HG03064 (cell line): ENCODE results near the gene KNTC1.
"Not testable (repeated sequence)": the region's sequence is repeated elsewhere in the genome, so short reads cannot be mapped to it uniquely, and the experiment has no call there.

Source experiments
- ATAC-seq: cut with Tn5 transposase; IDR thresholded peaks from one replicate; pipeline ENCODE4 v1.9.1; 2021; ENCODE audit warnings: low read depth; ENCODE audit not compliant: unreplicated experiment

Gene KNTC1

DNA sequence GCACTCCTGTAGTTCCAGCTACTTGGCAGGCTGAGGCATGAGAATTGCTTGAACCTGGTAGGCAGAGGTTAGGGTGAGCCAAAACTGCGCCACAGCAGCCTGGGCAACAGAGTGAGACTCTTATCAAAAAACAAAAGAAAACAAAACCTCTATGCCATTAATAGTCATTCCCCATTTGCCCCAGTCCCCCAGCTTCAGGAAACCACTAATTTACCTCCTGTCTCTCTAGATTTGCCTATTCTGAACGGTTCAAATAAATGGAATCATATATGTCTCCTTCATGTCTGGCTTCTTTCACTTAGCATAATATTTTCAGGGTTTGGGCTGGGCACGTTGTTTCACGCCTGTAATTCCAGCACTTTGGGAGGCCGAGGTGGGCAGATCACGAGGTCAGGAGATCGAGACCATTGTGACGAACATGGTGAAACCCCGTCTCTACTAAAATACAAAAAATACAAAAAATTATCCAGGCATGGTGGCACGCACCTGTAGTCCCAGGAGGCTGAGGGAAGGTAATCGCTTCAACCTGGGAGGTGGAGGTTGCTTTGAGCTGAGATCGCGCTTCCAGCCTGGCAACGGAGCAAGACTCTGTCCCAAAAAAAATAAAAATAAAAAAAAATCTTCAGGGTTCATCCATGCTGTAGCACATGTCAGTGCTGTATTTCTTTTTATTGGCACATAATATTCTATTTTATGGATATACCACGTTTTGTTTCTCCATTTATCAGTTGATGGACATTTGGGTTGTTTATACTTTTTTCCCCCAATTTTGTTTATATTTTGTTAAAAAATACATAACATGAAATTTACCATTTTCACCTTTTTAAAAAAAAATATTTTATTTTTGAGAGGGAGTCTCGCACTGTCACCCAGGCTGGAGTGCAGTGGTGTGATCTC is 31.9 kb downstream of the KNTC1 start:
- no peak for ATAC-seq

DNA sequence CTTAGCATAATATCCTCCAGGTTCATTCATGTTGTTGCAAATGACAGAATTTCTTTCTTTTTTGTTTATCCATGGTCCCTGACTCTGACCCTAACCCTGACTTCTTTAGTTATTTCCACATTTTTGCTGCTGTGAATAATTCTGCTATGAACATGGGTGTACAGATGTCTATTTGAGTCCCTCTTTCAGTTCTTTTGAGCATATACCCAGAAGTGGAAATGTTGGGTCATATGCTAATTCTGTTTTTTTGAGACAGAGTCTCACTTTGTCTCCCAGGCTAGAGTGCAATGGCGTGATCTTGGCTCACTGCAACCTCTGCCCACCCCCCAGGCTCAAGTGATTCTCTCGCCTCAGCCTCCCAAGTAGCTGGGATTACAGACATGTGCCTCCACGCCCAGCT is 33.1 kb downstream of the KNTC1 start:
- ATAC-seq: no peak

DNA sequence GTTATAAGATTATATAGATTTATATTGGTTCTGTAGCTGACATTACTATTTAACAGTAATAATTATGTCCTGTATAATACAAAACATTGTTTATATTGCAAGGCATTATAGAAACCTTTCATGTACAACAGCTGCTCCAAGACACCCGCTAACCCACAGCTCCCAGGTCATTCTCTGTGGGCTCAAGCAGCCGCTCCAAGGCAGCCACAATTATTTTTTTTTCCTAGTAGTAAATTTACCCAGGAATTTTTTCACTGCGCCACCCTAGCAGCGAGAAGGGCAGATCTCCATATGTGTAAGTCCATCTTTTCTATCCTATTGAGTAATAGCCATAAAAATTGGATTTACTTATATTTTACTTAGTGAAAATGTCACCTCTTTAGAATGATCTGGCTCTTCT is 36.3 kb downstream of the KNTC1 start:
- ATAC-seq: no peak

DNA sequence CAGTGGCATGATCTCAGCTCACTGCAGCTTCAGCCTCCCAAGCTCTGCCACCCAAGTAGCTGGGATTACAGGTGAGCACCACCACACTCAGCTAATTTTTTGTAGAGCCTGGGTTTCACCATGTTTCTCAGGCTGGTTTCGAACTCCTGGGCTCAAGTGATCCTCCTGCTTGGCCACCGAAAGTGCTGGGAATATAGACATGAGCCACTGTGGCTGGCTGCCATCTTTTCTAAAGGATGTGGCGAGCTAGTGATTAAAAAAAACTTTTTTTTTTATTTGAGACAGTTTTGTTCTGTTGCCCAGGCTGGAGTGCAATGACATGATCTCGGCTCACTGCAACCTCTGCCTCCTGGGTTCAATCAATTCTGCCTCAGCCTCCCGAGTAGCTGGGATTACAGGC is 39.8 kb downstream of the KNTC1 start:
- not testable (repeated sequence) for ATAC-seq

DNA sequence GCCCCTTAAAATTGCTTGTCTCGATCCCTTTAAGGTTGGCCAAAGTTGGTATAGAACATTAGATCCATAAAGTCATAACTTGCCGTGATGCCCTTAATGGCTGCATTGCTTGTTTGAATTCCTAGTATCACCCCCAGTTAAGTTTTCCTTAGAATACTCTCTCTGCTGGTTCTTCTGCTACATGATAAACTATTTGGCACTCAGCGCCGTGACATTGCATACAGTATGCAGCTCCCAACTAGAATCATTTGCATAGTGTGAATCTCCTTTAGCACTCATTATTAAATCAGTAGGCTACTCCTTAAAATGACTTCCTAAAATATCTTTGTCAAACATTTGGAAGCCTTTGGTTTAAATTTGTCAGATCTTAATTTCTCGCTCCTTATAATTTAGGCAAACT is 42.2 kb downstream of the KNTC1 start:
- ATAC-seq: no peak

DNA sequence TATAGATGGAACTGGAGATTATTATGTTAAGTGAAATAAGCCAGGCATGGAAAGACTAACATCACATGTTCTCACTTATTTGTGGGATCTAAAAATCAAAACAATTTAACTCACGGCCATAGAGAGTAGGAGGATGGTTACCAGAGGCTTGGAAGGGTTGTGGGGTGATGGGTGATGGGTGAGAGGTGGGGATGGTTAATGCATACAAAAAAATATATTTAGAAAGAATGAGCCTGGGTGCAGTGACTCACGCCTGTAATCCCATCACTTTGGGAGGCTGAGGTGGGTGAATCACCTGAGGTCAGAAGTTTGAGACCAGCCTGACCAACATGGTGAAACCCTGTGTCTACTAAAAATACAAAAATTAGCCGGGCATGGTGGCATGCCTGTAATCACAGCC is 43.0 kb downstream of the KNTC1 start:
- not testable (repeated sequence) for ATAC-seq

DNA sequence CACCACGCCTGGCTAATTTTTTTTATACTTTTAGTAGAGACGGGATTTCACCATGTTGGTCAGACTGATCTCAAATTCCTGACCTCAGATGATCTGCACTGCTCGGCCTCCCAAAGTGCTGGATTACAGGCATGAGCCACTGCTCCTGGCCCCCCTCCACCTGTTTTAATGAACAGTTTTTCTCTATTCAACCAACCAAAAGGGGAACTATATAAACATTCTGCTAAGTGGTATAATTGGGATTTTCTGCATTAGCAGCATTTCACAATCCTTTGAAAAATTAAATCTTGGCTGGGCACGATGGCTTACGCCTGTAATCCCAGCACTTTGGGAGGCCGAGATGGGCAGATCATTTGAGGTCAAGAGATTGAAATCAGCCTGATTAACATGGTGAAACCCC is 44.8 kb downstream of the KNTC1 start:
- ATAC-seq: no peak

DNA sequence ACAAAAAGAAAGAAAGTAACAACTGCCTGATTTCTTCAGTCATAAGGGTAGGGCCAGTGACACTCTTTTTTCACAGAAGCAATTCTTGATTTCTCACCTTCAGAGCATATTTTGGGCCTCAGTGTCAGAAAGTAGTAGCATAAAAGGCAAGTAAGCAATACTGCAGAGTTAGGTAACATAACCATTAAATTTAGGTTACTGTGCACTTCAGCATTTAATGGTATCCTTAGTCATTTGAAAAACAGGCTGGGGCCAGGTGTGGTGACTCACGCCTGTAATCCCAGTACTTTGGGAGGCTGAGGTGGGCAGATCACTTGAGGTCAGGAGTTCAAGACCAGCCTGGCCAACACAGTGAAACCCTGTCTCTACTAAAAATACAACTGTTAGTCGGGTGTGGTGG is 56.2 kb downstream of the KNTC1 start:
- ATAC-seq: not testable (repeated sequence)

DNA sequence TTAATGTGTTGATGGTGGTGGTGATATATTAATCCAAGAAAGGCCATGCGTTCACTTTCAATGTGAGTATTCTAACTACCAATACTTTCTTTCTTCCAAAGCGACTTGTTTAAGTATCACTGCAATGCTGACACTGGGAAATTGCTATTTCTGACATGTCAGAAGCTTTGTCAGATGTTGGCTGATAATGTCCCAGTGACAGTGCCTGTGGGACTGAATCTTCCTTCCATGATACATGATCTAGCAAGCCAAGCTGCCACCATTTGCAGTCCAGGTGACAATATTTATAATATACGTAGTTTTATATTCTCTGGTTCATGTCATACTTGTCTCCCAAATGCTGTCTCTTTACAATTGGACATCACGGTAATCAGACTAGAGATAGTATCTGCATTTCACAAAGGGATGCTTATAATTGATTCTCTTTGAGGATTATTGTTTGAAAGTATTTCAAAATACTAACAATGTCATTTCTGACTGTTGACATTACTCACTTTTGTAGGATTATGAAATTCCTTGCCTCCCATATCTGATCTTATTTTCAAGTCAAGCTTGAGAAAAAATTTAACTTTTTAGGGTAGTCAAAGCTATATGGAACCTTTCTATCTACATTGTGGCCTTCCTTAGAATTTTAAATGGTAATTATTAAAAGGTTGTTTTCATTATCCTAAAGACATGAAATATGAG is 57.3 kb downstream of the KNTC1 start:
- no peak for ATAC-seq

DNA sequence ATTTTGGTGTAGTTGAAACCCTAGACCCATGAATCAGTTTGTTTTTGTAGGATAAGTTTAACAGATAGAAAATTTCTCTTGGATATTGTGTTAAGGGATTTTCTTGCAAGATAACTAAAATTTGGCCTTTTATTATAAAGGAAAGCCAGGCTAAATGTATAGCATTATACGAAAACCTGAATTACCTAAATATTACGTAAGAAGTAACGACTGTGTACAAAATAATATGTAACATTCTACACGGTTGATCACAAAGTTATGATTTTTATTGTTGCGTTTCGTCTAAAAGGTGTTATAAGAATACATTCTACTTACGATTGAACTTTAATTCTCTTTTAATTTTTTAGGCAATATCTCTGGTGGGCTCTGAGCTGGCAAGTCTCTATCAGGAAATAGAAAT is 63.9 kb downstream of the KNTC1 start:
- no peak for ATAC-seq

DNA sequence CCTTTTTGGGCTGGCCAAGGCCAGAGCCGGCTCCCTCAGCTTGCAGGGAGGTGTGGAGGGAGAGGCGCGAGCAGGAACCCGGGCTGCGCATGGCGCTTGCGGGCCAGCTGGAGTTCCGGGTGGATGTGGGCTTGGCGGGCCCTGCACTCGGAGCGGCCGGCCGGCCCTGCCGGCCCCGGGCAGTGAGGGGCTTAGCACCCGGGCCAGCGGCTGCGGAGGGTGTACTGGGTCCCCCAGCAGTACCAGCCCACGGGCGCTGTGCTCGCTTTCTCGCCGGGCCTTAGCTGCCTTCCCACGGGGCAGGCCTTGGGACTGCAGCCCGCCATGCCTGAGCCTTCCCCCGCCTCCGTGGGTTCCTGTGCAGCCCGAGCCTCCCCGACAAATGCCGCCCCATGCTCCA is 64.9 kb downstream of the KNTC1 start:
- not testable (repeated sequence) for ATAC-seq

DNA sequence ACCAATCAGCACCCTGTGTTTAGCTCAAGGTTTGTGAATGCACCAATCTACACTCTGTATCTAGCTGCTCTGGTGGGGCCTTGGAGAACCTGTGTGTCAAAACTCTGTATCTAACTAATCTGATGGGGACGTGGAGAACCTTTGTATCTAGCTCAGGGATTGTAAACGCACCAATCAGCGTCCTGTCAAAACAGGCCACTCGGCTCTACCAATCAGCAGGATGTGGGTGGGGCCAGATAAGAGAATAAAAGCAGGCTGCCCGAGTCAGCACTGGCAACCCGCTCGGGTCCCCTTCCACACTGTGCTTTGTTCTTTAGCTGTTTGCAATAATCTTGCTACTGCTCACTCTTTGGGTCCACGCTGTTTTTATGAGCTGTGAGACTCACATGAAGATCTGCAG is 65.5 kb downstream of the KNTC1 start:
- not testable (repeated sequence) for ATAC-seq

DNA sequence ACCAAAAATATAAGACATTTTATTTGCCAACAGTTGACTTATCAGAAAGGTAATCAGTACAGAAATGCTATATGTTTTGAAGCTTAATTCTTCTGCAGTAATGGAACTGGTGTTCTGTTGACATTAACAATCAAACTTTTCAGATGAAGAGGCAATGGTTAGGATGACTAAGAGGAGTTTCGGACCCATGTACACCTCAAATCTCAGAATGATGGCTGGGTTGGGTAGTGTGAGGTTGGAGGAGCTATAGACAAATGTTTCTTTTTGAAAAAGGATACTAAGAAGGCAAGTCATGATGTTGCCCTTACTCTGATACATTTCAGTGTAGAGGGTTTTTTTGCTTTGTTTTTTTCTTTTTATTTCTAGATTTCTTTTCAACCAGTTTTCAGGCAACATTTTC is 66.9 kb downstream of the KNTC1 start:
- ATAC-seq: no peak

DNA sequence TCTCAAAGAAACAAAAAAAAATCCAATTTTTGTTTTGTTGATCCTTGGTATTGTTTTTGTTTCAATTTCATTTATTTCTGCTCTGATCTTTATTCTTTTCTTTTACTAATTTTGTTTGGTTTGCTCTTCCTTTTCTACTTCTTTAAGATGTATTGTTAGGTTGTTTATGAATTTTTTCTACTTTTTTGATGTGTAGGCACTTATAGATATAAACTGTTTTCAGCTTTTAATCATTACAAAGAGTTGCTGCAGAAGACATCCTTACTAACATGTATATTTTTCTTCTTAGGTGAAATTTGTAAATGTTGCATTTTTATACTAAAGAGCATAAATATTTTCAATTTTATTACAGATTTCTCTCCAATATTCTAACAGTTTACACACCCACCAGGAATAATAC is 69.8 kb downstream of the KNTC1 start:
- no peak for ATAC-seq

DNA sequence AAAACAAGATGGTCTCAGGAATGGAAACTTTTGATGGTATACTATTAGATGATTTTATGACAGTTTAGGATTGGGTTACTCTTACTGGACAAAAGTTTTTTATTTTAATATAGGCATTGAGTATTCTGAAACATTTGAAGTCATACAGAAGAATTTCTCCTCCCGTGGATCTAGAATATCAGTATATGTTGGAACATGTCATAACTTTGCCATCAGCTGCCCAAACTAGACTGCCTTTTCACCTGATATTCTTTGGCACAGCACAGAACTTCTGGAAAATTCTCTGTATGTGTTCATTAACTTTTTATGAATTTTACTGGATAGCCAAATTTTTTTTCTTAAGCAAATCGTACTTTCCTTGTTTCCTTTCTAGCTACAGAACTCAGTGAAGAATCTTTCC is 75.4 kb downstream of the KNTC1 start:
- no peak for ATAC-seq

DNA sequence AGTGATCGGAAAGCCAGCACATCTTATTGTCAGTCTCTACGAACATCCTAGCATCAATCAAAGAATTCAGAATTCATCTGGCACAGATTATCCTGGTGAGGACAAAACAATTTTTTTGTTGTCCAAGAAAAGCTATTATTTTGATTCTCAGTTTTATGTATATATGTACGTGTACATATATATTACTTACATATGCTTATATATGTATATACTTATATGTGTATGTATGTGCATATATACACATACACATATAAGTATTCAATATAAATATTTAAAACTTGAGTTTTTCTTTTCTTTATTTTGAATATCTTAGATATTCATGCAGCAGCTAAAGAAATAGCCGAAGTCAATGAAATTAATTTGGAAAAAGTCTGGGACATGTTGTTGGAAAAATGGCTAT is 77.9 kb downstream of the KNTC1 start:
- no peak for ATAC-seq

DNA sequence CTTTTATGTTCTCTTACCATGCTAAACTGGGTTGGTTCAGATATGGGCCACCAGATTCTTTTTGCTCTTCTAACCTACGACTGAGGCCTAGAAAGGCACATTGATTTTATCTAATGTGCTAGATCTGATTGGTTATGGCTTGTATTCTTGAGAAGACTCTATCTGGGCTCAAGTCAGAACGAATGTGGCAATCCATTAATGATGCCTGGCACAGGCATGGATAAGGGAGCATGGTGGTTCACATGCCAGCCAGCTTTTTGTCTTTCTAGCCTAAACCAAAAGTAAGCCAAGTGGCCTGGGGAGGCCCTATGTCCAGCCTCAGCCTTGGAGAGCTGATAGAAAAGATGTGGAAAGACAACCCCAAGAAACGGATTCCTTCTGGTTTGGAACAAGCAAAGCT is 82.7 kb downstream of the KNTC1 start:
- no peak for ATAC-seq

DNA sequence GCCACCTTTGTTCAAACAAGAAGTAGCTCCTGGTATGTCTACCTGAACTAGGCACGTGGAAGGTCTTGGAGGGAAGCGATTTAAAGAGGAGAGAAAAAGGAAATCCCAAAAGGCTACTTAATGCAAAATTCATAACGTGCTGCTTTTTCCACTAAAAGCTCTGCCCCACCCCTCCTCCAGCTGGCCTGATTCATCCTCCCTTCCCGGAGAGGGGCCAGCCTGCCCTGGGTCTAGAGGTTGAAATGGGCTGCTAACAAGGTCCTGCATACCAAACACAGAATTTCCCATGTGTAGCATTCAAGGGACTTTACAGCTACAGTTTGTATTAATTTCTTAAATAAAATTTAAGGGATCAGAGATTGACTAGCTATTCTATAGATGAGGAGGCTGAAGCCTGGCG is 83.2 kb downstream of the KNTC1 start:
- no peak for ATAC-seq

DNA sequence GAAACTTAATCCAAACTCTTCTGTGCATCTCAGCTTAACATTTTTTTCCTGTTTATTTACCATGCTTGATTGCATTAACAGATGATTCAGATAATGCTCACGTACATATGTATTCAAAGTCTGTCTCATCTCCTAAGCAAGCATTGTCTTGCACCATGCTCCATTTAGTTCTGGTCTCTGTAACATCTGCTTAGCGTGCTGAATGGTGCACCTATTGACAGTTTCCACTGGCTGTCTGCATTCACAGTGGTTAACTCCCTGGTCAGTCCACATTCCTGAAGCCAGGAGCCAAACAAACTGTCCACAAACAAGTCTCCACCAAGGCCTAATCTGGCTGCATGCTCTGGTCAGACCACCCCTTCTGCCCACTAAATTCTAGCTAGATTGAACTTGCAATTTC is 83.9 kb downstream of the KNTC1 start:
- no peak for ATAC-seq

DNA sequence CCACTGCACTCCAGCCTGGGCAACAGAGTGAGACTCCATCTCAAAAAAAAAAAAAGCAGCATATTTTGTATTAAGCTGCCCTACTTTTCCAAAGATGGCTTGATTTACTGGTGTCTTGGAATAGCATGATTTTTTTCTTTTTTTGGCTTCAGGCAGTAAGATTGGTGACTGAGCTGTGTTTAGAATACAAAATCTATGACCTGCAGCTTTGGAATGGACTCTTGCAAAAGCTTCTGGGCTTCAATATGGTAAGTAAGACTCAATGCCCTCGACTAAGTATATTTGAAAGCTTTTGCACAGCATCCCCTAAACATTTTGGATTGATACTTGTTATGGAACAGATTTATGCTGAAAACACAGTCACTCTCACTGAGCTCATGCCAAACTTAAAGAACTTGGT is 87.8 kb downstream of the KNTC1 start:
- ATAC-seq: no peak

DNA sequence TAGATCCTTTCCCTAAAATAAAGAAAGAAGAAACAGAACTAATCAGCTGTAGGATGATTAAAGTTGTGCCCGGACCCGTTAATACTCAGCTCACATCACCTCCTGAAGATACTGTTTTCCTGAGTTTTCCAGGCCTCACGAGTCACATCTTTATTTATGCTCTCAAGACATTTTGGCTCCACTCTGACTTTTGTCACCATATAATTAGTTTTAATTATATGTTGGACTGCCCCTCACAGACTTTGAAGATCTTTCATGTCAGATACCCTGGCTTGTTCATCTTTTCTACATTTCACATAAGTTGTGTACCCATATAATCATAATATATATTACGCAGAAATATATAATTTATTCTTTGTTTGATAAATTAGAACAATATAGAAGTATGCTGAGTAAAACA is 88.7 kb downstream of the KNTC1 start:
- no peak for ATAC-seq

DNA sequence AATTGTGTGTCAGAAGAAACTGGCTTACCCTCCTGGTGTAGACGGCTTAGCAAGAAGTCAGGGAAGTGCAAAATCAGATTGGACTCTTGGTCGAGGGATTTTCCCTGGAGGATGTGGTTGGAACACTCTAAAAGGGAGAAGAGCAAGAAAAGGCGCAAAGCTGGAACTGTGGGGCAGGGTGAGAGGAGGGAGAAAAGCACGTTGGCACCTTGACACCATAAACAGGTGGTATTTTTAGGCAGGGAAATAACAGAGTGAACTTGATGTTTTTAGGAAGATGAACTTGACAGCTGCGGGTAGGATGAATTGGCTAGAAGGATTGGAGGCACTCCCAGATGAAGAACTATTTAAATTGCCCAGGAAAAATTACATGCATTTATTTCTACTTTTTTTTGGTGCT is 108.4 kb downstream of the KNTC1 start:
- no peak for ATAC-seq
